IMR-90 (cell line): ENCODE measurements around the gene AP2M1. TPM values are rescaled to one million over a fixed set of nuclear protein-coding genes. Genes with fewer than 3 reads are reported as not detected.

Experiments
- ATAC-seq: fragments of 200-7000 bp; cut with Tn5 transposase; 2 replicates; pipeline ENCODE4 v1.9.1; 2020; ENCODE audit warnings: low read depth, mild to moderate bottlenecking, moderate library complexity
- BruUV-seq: library from RNA; stranded (reverse); fragments of 400-500 nt; replicated peaks from 2 replicates; lab custom pipeline; 2021; lab: Mats Ljungman, UMichigan
- CTCF ChIA-PET: fragments of 300-600 bp; formaldehyde crosslinking; extraction: SDS; loops from one replicate; lab custom pipeline; 2021; ENCODE audit warnings: antibody characterized with exemption; lab: Yijun Ruan, JAX
- POLR2A ChIA-PET: fragments of 300-600 bp; sonication (Branson Sonifier 250); formaldehyde crosslinking; loops from one replicate; lab custom pipeline; 2022; ENCODE audit warnings: antibody characterized with exemption; ENCODE audit not compliant: unreplicated experiment; lab: Charles Lee
- DNase-seq: peaks from one replicate; pipeline ENCODE4 v3.0.0; 2013
- H2AFZ ChIP-seq: replicated peaks from 2 replicates; pipeline ENCODE3; 2013; ENCODE audit warnings: low read length, mild to moderate bottlenecking; ENCODE audit not compliant: poor library complexity
- H2AK5ac ChIP-seq: 2 replicates; pipeline ENCODE4 v1.6.1; 2013; ENCODE audit warnings: low read depth, low read length, inconsistent platforms
- H2AK9ac ChIP-seq: replicated peaks from 2 replicates; pipeline ENCODE3; 2013; ENCODE audit warnings: mild to moderate bottlenecking, low read depth, low read length, moderate library complexity; ENCODE audit not compliant: poor library complexity
- H2BK120ac ChIP-seq: 2 replicates; pipeline ENCODE4 v1.6.1; 2013; ENCODE audit warnings: low read depth, low read length, inconsistent platforms
- H2BK15ac ChIP-seq: 3 replicates; pipeline ENCODE4 v1.6.1; 2013; ENCODE audit warnings: low read depth, low read length, inconsistent platforms
- H2BK20ac ChIP-seq: 2 replicates; pipeline ENCODE4 v1.6.1; 2013; ENCODE audit warnings: low read depth, mild to moderate bottlenecking, inconsistent platforms, low read length, moderate library complexity
- H2BK5ac ChIP-seq: 2 replicates; pipeline ENCODE4 v1.6.1; 2013; ENCODE audit warnings: mild to moderate bottlenecking, low read depth, low read length, inconsistent platforms; ENCODE audit not compliant: poor library complexity, severe bottlenecking
- H3K14ac ChIP-seq: replicated peaks from 2 replicates; pipeline ENCODE4 v1.6.1; 2013; ENCODE audit warnings: low read depth, low read length, inconsistent platforms
- H3K18ac ChIP-seq: 2 replicates; pipeline ENCODE4 v1.6.1; 2013; ENCODE audit warnings: low read depth, low read length, control low read depth
- H3K23ac ChIP-seq: 2 replicates; pipeline ENCODE4 v1.6.1; 2013; ENCODE audit warnings: low read depth, low read length, inconsistent platforms
- H3K27ac ChIP-seq: 2 replicates; pipeline ENCODE4 v1.5.1; 2013; ENCODE audit warnings: mild to moderate bottlenecking, control low read depth, low read length; ENCODE audit not compliant: insufficient read depth
- H3K27me3 ChIP-seq: 2 replicates; pipeline ENCODE4 v1.6.1; 2013; ENCODE audit warnings: low read length; ENCODE audit not compliant: control insufficient read depth, insufficient read depth
- H3K36me3 ChIP-seq: 2 replicates; pipeline ENCODE4 v1.6.1; 2013; ENCODE audit warnings: low read length, mixed read lengths; ENCODE audit not compliant: control insufficient read depth, insufficient read depth
- H3K4ac ChIP-seq: 2 replicates; pipeline ENCODE4 v1.6.1; 2013; ENCODE audit warnings: low read depth, low read length, inconsistent platforms
- H3K4me1 ChIP-seq: 2 replicates; pipeline ENCODE4 v1.6.1; 2013; ENCODE audit warnings: low read length, mixed read lengths; ENCODE audit not compliant: control insufficient read depth, insufficient read depth
- H3K4me2 ChIP-seq: 2 replicates; pipeline ENCODE4 v1.6.1; 2013; ENCODE audit warnings: low read depth, mild to moderate bottlenecking, control low read depth, low read length, moderate library complexity
- H3K4me3 ChIP-seq: 2 replicates; pipeline ENCODE4 v1.5.1; 2013; ENCODE audit warnings: low read depth, mild to moderate bottlenecking, control low read depth, low read length, moderate library complexity; ENCODE audit not compliant: insufficient read depth
- H3K56ac ChIP-seq: 2 replicates; pipeline ENCODE4 v1.6.1; 2013; ENCODE audit warnings: low read length, inconsistent platforms; ENCODE audit not compliant: insufficient read depth; ENCODE audit errors: extremely low read depth
- H3K79me1 ChIP-seq, 2 experiments: 2 replicates each; pipeline ENCODE4 v1.6.1; 2013; ENCODE audit warnings: low read length in 2 of 2, inconsistent platforms in 1 of 2, low read depth in 1 of 2
- H3K9ac ChIP-seq: 2 replicates; pipeline ENCODE4 v1.6.1; 2013; ENCODE audit warnings: low read depth, low read length, control low read depth
- H3K9me1 ChIP-seq: 2 replicates; pipeline ENCODE4 v1.6.1; 2013; ENCODE audit warnings: low read length, inconsistent platforms; ENCODE audit not compliant: insufficient read depth
- H3K9me3 ChIP-seq: 2 replicates; pipeline ENCODE4 v1.6.1; 2013; ENCODE audit warnings: low read length; ENCODE audit not compliant: control insufficient read depth, insufficient read depth
- H4K20me1 ChIP-seq: 2 replicates; pipeline ENCODE4 v1.6.1; 2013; ENCODE audit warnings: low read length, inconsistent platforms; ENCODE audit not compliant: insufficient read depth
- H4K5ac ChIP-seq: 2 replicates; pipeline ENCODE4 v1.6.1; 2013; ENCODE audit warnings: mild to moderate bottlenecking, low read depth, low read length, control low read depth
- H4K8ac ChIP-seq, 2 experiments: 2 replicates each; pipeline ENCODE4 v1.6.1; 2013; ENCODE audit warnings: low read depth in 2 of 2, low read length in 2 of 2, control low read depth in 1 of 2, inconsistent platforms in 1 of 2
- H4K91ac ChIP-seq: 2 replicates; pipeline ENCODE4 v1.6.1; 2013; ENCODE audit warnings: low read depth, low read length, inconsistent platforms; ENCODE audit not compliant: insufficient read depth
- CEBPB ChIP-seq: IDR thresholded peaks from 2 replicates; pipeline ENCODE4 v1.6.1; 2012; ENCODE audit warnings: low read depth, low read length, improper control_type of control experiment
- CHD1 ChIP-seq: IDR thresholded peaks from 2 replicates; pipeline ENCODE4 v1.6.1; 2012; ENCODE audit warnings: low read depth, low read length, improper control_type of control experiment
- MXI1 ChIP-seq: IDR thresholded peaks from 2 replicates; pipeline ENCODE4 v1.6.1; 2012; ENCODE audit warnings: low read depth, mild to moderate bottlenecking, low read length, moderate library complexity, borderline replicate concordance
- RAD21 ChIP-seq: IDR thresholded peaks from 2 replicates; pipeline ENCODE4 v1.6.1; 2012; ENCODE audit warnings: low read length, improper control_type of control experiment
- SMC3 ChIP-seq: fragments of 150-350 bp; IDR thresholded peaks from 2 replicates; pipeline ENCODE4 v1.6.1; 2016; ENCODE audit warnings: low read depth, mild to moderate bottlenecking, antibody characterized with exemption, low read length, moderate library complexity
- WGBS, 2 experiments: methylation state at CpG; one replicate each; pipeline versions ENCODE4 v1.1.5 to v1.1.7; 2013; ENCODE audit warnings: missing lambda C conversion rate in 2 of 2; ENCODE audit not compliant: insufficient read length in 1 of 2; ENCODE audit errors: extremely low coverage in 2 of 2; 5-methylcytosine and 5-hydroxymethylcytosine counted together
- dilution Hi-C: fragments of 300-500 bp; cut with HindIII; formaldehyde crosslinking; loops from one replicate; pipeline ENCODE4 v1.14.3; 2018; ENCODE audit warnings: low sequenced_read_pairs; ENCODE audit not compliant: unreplicated experiment
- in situ Hi-C: fragments of 300-500 bp; cut with MboI; formaldehyde crosslinking; loops from 3 replicates; pipeline ENCODE4 v1.14.3; 2019; ENCODE audit warnings: low sequenced_read_pairs, inconsistent platforms, mixed read lengths
- intact Hi-C: fragments of 100-400 bp; cut with micrococcal nuclease; formaldehyde crosslinking; loops from 2 replicates; pipeline ENCODE4 v1.10.0; 2022
- polyA plus RNA-seq, 3 experiments: library from polyadenylated mRNA; depleted of rRNA; stranded (reverse); fragments of >200 nt; gene quantifications; 2 replicates each; pipeline ENCODE4 v1.2.3, GENCODE V29; 2012; ENCODE audit warnings: low replicate concordance in 1 of 3
- total RNA-seq: library from RNA; depleted of rRNA; stranded (reverse); fragments of >200 nt; gene quantifications from 2 replicates; pipeline ENCODE4 v1.2.3, GENCODE V29; 2012
- TF ChIP-seq, protein P1 (sequence below): conservative IDR thresholded peaks from 2 replicates; pipeline ENCODE4 v1.5.1; 2012; ENCODE audit warnings: mild to moderate bottlenecking, low read depth, low read length, improper control_type of control experiment
- TF ChIP-seq, protein P2 (sequence below): fragments of 150-350 bp; IDR thresholded peaks from 2 replicates; pipeline ENCODE4 v1.6.1; 2016; ENCODE audit warnings: low read depth, mild to moderate bottlenecking, low read length, moderate library complexity, borderline replicate concordance

The AP2M1 gene
- total and polyA plus RNA-seq, 2 of the 4 experiments (the other 2 are of a cell fraction) = 876 to 1,065 TPM

DNA sequence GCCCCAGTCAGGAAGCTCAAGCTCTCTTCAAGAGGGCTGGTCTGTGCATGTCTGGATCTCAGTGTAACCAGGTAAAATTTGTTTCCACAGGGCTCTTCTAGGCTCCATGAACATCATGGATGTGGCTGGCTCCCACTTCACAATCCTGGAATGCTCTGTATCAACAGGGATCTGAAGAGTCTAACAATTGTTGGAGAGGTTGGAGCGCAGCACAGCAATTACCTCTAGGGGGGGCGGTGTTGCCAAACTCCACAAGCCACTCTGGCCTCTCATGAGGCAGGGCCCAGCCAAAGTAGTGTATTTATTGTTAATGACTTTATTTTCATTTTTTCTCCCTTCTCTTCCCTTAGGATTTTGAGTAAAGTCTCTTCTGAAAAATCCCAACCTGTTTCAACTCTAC, 45.6 kb upstream of the AP2M1 start:
- POLR2A ChIA-PET = no interaction called here
- no peaks in the 10 kb centered on the region for H3K36me3 ChIP-seq
- in situ Hi-C loops (no loop called here), dilution Hi-C loops (no loop called here), intact Hi-C loops (no loop called here)
- H2BK15ac ChIP-seq = no peak overlapping the region
- no CpG with 5 or more reads among the region's 2 CpGs for WGBS, 2 experiments
- no peak overlapping the region for H4K8ac ChIP-seq
- no peak overlapping the region for H4K5ac ChIP-seq
- H2AK9ac ChIP-seq = no peak overlapping the region
- H3K18ac ChIP-seq = no peak overlapping the region
- peak; percentile 90 for ATAC-seq
- CTCF ChIA-PET = interaction anchor here (1.1 kb wide), 1 partner anchor 20 kb away, joined by 3 read pairs; no protein-coding TSS in a partner anchor
- H3K9me1 ChIP-seq = 0 out of 2 replicates have a peak, but pooled peaks cover 3% of the 10 kb centered on the region
- no peak overlapping the region for H4K91ac ChIP-seq
- H3K4me1 ChIP-seq = no peaks in the 10 kb centered on the region; the same call in 1 of the 2 replicates
- no peak overlapping the region for H3K9ac ChIP-seq
- no peak overlapping the region for H3K4me2 ChIP-seq
- no peaks in the 10 kb centered on the region for H3K9me3 ChIP-seq
- H3K27ac ChIP-seq = no peak overlapping the region
- H3K27me3 ChIP-seq = no peaks in the 10 kb centered on the region
- H3K56ac ChIP-seq = no peak overlapping the region
- H3K4ac ChIP-seq = no peak overlapping the region
- peak; percentile 58 for DNase-seq
- H2BK120ac ChIP-seq = no peak overlapping the region
- no peaks in the 10 kb centered on the region; a peak in 1 of 4 replicates for H3K79me1 ChIP-seq
- H2AFZ ChIP-seq = peak overlapping the region; percentile 75
- H4K20me1 ChIP-seq = no peaks in the 10 kb centered on the region
- H3K4me3 ChIP-seq = no peak overlapping the region
- no peak overlapping the region for H2AK5ac ChIP-seq
- H2BK20ac ChIP-seq = no peak overlapping the region
- H3K23ac ChIP-seq = no peak overlapping the region
- no peak for TF ChIP-seq CHD1
- TF ChIP-seq RAD21 = peak; percentile 52
- TF ChIP-seq CEBPB = 0 out of 2 replicates have a peak, but pooled peaks have one; percentile 13
- peak; percentile 30 for TF ChIP-seq SMC3
- TF ChIP-seq, protein P1, sequence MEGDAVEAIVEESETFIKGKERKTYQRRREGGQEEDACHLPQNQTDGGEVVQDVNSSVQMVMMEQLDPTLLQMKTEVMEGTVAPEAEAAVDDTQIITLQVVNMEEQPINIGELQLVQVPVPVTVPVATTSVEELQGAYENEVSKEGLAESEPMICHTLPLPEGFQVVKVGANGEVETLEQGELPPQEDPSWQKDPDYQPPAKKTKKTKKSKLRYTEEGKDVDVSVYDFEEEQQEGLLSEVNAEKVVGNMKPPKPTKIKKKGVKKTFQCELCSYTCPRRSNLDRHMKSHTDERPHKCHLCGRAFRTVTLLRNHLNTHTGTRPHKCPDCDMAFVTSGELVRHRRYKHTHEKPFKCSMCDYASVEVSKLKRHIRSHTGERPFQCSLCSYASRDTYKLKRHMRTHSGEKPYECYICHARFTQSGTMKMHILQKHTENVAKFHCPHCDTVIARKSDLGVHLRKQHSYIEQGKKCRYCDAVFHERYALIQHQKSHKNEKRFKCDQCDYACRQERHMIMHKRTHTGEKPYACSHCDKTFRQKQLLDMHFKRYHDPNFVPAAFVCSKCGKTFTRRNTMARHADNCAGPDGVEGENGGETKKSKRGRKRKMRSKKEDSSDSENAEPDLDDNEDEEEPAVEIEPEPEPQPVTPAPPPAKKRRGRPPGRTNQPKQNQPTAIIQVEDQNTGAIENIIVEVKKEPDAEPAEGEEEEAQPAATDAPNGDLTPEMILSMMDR = peak; percentile 52
- TF ChIP-seq, protein P2, sequence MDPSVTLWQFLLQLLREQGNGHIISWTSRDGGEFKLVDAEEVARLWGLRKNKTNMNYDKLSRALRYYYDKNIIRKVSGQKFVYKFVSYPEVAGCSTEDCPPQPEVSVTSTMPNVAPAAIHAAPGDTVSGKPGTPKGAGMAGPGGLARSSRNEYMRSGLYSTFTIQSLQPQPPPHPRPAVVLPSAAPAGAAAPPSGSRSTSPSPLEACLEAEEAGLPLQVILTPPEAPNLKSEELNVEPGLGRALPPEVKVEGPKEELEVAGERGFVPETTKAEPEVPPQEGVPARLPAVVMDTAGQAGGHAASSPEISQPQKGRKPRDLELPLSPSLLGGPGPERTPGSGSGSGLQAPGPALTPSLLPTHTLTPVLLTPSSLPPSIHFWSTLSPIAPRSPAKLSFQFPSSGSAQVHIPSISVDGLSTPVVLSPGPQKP = no peak
- no peak for TF ChIP-seq MXI1
- H3K14ac ChIP-seq = no peak overlapping the region
- no peak overlapping the region for H2BK5ac ChIP-seq
- BruUV-seq = no TSS peak
